ENCODE measurements around the gene CA9.
"Not testable (repeated sequence)": the region's sequence is repeated elsewhere in the genome, so short reads cannot be mapped to it uniquely, and the experiment has no call there.

DNA sequence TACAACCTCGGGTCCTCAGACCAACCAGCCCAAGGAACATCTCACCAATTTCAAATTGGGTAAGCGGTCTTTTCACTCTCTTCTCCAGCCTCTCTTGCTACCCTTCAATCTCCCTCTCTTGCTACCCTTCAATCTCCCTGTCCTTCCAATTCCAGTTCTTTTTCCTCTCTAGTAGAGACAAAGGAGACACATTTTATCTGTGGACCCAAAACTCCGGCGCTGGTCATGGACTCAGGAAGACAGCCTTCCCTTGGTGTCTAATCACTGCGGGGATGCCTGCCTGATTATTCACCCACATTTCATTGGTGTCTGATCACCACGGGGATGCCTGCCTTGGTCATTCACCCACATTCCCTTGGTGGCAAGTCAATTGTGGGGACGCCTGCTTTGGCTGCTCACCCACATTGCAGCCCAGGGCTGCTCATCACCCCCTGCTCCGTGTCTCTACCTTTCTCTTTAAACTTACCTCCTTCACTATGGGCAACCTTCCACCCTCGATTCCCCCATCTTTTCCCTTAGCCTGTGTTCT is 36.2 kb upstream of the CA9 start:
- TF ChIP-seq, protein P1, sequence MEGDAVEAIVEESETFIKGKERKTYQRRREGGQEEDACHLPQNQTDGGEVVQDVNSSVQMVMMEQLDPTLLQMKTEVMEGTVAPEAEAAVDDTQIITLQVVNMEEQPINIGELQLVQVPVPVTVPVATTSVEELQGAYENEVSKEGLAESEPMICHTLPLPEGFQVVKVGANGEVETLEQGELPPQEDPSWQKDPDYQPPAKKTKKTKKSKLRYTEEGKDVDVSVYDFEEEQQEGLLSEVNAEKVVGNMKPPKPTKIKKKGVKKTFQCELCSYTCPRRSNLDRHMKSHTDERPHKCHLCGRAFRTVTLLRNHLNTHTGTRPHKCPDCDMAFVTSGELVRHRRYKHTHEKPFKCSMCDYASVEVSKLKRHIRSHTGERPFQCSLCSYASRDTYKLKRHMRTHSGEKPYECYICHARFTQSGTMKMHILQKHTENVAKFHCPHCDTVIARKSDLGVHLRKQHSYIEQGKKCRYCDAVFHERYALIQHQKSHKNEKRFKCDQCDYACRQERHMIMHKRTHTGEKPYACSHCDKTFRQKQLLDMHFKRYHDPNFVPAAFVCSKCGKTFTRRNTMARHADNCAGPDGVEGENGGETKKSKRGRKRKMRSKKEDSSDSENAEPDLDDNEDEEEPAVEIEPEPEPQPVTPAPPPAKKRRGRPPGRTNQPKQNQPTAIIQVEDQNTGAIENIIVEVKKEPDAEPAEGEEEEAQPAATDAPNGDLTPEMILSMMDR (conservative IDR thresholded peaks at IDR 0.05): not testable (repeated sequence)
- not testable (repeated sequence) for TF ChIP-seq ZFX (IDR thresholded peaks at IDR 0.05)

Measured in C4-2B (cell line).